Nucleus accumbens (tissue), 56 donors: Measurements from ENCODE around the gene AFP.

Source experiments
- DNase-seq, 56 donors: peaks; one replicate each; lab custom pipeline; 2025; lab: John Stamatoyannopoulos, UW

The AFP gene

DNA sequence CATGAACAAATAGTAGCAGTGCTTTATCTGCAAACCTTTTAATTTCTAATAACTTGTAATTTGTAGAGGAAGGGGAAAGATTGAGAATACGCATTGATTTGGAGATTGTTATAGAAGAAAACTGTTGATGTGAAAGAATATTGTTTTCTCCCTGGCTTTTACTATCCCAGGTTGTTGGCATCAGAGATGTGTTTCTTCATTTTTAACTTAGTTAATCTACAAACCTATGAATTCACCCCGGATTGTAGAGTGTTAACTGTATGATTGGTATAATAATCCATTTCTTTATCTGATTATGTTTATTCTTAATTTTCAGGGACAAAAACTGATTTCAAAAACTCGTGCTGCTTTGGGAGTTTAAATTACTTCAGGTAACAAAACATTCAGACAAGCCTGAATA is 18.9 kb downstream of the AFP start:
- DNase-seq, result no peak

DNA sequence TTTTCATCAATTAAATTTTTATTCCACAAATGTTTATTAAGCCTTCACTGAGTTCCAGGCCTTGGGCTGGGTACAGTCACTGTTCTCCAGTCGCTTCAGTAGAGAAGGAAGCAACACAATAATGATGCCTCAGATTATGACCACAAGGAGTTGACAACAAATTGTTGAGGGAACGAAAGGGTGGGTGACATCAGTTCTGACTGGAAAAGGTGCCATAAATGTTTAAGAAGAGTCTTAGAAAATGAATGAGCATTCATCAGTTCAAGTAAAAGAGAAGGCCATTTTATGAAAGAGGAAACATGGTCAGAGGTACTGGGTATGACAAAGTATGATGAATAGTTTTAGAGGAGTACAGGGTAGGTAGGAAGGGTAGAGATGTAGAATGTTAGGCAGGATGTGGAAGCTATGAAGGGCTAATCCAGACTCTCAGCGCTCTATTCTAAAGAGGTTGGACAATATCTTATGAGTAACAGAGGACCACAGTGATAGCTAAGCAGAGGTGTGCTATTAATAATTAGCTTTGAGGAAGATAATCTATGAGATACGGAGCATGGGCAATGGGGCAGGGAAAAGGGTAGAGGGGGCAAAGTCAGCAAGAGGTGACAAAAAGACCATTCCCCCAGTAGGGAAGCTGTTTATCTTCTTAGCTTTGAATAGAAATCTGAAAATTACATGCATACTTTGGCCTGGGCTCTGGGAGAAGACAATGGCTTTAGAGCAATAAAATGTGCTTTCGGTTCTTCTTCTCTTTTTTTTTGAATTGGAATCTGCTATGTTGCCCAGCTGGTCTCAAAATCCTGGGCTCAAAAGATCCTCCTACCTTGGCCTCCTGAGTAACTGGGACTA is 20.4 kb downstream of the AFP start:
- no peak for DNase-seq

DNA sequence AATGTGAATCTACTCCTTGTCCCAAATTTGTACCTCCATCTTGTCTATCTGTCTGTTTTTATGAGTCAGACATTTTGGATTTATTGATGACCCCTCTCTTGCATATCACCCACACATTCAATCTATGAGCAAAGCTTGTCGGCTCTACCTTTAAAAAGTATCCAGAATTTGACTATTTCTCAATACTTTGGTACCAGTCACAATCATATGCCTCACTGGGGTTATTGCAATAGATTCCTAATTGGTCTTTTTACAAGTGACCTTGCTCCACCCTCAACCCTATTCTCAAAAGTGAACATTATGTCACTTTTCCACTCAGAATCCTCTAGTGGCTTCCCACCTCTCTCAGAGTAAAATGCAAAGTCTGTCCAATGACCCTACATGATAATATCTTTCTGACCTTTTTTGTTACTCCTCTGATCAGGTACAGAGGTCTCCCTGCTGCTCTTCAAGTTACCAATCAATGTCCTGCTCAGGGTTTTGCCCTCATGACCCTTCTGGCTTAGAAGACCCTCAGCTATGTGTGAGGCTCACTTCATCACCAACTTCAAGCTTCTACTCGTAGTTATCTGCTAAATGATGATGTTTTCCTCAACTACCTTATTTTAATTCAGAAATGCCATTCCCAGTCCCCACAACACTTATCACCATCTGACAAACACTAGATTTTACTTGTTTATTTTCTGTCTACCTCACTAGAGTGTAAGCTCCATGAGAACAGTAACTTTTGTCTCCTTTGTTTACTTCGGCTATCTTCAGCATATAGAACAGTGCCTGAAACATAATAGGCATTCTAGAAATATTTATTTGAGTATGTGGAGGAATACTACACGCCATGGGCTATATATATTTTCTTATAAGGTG is 22.4 kb downstream of the AFP start:
- DNase-seq, result no peak

DNA sequence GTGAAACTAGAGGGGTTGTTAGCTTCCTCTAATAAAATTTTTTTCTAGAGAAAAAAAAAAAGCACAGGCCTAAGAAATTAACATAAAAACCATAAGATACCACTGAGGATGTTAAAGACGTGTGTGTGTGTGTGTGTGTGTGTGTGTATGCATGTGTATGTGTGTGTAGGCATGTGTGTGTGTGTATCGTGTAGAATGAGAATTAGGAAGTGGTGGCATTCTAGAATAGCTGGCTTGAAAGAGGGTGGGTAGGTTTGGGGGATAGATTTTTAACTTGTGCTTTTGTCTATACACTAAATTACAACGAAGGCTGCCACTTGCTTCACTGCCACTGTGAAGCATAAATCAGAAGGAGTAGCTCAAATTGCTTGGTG is 23.0 kb downstream of the AFP start:
- no peak for DNase-seq

DNA sequence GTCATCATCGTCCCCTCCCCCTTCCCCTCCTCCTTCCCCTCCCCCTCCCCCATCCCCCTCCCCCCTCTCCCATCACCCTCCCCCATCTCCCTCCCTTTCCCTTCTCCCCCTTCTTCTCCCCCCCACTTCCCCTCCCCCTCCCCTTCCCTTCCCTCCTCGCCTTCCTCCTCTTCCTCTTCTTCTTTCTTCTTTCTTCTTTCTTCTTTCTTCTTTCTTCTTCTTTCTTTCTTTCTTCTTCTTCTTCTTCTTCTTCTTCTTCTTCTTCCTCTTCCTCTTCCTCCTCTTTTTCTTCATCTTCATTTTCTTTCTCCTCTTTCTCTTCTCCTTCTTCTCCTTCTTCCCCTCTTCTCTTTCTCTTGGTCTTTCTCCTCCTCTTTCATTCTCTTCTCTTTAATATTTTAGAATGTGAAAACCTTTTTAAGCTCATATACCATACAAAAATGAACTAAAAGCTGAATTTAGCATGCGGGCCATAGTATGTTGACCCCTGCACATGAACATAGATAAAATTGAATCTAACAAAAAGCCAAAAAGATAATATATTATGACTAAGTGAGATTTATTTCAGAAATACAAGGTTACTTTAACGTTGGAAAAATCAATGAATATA is 25.0 kb downstream of the AFP start:
- no peak for DNase-seq

DNA sequence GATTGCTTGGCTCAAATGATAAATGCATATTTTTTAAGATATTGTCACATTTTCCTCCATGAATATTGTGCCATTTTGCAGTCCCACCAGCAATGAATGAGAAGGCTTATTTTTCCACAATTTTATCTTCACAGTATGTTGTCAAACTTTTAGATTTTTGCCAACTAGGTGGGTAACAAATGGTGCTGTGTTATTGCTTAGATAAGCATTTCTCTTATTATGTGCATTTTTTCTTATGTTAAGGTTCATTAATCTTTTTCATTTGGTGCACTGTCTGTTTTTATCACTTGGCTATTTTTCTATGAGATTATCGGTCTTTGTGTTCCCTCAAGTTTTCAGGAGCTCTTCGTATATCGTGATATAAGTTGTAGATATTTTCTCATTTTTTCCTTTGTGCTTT is 32.1 kb downstream of the AFP start:
- DNase-seq, result no peak

DNA sequence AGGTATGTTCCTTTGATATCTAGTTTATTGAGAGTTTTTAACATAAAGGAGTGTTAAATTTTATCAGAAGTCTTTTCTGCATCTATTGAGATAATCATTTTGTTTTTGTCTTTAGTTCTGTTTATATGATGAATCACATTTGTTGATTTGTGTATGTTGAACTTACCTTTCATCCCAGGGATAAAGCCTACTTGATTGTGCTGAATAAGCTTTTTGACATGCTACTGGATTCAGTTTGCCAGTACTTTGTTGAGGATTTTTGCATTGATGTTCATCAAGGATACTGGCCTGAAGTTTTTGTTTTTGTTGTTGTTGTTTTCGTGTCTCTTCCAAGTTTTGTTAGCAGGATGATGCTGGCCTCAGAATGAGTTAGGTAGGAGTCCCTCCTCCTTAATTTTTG is 34.7 kb downstream of the AFP start:
- DNase-seq, result no peak

DNA sequence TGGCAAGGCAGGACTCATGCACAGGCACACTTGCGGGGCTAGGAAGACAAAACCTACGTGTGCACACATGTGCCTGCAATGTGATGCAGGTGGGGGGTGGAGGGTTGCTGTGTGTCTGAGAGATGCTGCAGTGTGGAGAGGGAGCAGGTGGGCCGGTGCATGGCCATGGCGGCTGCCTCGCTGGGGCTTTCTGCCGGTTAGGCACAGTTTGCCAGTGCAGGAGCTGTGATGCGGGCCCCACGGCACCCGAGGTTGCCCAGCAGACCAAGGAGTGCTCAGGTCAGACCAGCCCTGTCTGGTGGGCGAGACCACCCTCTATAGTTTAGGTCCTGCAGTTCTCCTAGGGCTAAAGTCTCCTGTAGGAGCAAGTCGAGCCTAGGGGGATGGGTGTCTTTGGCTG is 41.2 kb downstream of the AFP start:
- DNase-seq, result no peak

DNA sequence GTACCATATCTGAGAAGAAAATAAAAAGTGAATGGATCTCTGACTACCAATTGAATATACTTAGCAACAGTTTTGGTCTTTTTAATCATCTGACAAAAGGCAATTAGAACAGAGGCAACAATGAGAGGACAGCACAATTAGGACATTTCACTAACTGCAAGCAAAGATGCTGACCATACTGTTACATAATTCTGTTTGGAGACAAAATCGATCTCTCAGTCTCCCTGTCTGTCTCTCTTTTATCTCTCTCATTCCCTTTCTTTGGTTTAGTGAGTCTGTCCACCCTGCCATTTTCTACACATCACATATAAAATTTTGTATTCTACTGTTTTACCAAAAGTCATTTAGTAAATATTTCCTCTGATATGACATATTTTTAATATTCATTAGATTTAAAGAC is 43.3 kb downstream of the AFP start:
- DNase-seq, result no peak

DNA sequence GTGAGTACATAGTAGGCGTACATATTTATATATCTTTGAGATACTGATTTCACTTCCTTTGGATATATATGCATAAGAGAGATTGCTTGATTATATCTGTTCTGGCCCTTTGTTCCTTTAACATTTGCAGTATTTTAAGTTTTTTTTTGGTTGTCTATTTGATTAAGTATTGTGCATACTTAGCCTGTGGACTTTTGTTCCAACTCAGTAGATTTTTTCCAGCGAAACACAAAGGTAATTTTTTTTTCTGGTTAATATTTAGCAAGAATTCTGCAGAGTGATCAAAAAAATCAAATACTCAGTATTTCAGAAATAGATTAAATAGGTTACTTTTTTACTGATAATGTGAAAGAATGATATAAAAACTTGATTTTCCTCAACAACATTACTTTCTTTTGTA is 45.3 kb downstream of the AFP start, which contains the start of gene AFM:
AFM (plus strand) TSS at position 388 of the 400 bp plus-strand sequence. CDS start 31 bp downstream, outside the sequence.
- DNase-seq, result no peak

DNA sequence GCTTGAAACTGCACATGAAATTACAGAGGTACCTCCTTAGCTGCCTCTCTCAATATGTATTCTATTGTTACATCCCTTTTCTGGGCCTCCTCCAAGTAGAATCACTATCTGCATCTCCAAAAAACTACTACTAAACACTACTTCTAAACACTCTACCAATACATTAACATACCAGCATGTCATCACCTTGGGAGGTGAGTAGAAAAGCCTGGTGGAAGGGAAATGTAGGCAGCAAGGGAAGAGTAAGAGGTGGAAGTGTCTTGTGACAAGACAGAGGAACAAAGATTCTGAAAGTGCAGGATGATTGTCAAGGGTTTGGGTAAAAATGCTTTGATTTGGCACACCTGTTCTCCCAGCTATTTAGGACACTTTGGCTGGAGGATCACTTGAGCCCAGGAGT is 49.1 kb downstream of the AFP start:
- no peak for DNase-seq

DNA sequence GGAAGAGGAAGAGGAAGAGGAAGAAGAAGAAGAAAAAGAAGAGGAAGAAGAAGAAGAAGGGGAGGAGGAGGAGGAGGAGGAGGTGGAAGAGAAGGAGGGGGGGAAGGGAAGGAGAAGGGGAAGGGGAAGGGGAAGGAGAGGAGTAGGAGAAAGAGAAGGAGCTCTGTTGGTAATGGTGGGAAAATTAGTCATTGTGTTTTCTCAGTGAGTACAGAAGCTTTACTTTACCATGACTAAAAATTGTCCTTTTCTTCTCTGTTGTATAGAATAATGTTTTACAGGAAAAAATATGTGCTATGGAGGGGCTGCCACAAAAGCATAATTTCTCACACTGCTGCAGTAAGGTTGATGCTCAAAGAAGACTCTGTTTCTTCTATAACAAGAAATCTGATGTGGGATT is 49.6 kb downstream of the AFP start:
- DNase-seq, result no peak

DNA sequence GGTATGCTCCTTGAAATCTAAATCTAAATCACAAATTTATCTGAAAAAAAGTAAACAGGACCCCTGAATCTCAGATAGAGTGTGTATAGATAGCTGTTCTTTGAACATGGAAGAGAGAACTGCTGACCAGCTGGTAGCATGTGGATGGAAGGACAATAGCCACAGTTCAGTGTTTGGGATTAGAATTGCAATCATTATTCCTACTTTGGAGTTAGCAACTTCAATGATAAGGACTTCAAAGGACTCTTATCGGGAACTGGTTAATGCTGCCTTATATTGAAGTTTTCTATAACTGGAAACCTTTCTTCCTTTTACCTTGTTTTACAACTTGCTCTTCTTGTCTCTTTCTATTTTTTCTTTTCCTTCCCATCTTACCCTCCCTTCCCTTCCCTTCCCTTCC is 50.5 kb downstream of the AFP start:
- no peak for DNase-seq

DNA sequence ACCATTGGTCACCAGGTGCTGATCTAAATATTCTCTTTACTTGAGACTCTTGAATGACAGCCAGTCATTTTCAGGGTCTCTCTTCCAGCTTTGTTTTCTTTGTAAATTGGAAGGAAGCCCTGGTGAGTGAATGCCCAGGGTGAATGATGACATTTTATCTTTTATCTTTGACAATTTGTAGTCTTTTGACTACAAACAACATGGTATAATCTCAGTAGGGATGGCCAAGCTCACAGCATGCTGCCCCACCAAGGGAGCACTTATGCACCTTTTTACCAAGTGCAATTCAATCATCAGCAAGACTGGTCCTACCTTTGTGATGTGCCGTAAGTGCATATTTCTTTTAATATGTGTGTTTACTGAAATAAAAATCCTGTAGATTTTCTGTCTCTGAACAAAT is 51.2 kb downstream of the AFP start:
- no peak for DNase-seq

DNA sequence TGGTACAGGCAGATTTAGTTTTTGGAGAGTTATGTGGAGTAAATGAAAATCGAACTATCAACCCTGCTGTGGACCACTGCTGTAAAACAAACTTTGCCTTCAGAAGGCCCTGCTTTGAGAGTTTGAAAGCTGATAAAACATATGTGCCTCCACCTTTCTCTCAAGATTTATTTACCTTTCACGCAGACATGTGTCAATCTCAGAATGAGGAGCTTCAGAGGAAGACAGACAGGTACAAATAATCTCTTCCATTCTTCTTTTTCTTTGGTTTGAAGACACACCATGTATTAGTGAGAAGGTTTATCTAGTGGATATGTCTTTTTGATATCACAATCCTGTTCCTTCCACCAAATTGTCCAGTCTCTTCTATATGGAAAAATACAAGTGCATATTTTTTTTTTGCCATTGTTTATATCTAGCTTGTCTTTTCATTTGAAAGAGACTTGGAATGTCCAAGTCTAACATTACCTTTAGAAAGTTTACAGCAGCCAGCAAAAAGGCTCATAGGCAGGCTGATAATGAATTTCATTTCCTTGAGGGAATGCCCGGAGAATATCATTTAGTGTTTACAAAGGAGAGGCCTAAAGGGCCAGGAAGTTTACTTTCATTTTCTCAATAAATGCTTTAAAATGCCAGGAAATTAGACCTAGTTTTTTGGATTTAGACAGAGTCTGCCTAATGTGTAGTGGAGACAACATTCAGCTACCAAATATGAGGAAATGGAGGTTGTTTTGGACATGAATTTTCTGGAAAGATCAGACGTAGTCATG is 64.2 kb downstream of the AFP start:
- DNase-seq, result no peak

DNA sequence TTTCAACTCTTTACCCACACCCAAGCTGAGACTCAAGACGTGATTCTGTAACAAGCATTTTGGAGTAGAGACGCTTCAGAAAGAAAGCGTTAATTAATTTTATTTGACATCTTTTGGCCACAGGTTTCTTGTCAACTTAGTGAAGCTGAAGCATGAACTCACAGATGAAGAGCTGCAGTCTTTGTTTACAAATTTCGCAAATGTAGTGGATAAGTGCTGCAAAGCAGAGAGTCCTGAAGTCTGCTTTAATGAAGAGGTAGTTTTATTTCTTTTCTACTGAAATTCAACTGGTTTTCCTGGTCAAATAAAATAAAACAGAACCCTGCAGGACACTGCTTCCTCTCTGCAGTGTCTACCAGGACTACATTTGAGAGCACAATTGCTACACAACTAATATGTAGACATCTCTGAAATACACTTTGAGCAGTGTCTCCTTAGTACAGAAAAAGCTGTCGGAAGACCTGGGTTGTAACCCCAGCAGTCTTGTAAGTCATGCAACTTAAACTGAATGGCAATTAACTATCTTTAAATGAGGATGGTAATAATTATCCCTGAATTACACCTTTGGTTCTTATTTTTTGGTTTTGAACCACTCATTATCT is 65.7 kb downstream of the AFP start:
- DNase-seq, result no peak

DNA sequence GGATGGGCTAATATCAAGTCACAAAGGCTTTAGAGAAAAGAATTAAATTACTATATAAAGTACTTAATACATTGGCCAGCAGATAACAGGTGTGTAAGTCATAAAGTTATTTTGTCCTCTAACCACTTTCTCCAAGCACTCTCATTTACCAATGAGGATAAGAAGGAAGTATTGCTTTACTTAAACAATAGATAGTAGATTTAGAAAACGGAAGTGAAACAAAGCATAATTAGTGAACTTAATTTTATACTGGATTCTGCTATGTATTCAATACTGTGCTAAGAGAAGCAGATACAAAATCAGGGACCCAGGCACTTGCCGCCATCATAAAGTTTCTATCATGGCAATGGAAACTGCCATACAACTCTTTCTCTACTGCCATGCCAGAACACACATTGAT is 69.5 kb downstream of the AFP start:
- no peak for DNase-seq
